Measurements from ENCODE around the gene SEC63. TPM values are rescaled to one million over a fixed set of nuclear protein-coding genes. Genes with fewer than 3 reads are reported as not detected.
"Not testable (repeated sequence)": the region's sequence is repeated elsewhere in the genome, so short reads cannot be mapped to it uniquely, and the experiment has no call there.

The SEC63 gene
- total RNA-seq, 1 donor from 2014 or later: 166 TPM

DNA sequence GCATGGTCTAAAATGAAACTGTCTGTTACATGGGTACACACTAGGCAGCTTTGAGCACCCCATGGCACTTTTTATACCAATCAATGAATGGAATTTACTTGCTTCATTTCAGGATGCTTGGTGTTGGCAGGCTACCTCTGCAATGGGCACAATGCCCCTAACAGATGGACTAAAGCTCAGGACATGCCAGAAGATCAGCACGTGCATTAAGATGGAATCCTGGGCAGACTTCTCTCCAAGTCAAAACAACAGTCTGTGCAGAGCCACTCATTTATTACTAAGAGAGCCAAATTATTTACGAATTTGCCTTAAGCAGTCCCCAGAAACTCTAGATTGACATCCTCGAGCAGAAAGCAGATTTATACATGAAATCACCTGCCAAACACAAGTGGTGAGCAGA is 78.1 kb downstream of the SEC63 start:
- peaks cover 1% of the 10 kb centered on the region for H3K9me3 Mint-ChIP-seq (ENCODE audit: low read depth)
- H3K4me3 Mint-ChIP-seq (ENCODE audit: unreplicated experiment): no peak overlapping the region
- peaks cover 8% of the 10 kb centered on the region for H3K4me1 Mint-ChIP-seq (ENCODE audit: low read depth)
- no peak overlapping the region for H3K27ac Mint-ChIP-seq (ENCODE audit: unreplicated experiment)
- no peak for TF ChIP-seq CTCF (IDR thresholded peaks at IDR 0.05)
- peaks cover 31% of the 10 kb centered on the region for H3K36me3 Mint-ChIP-seq (ENCODE audit: low read depth)
- H3K27me3 Mint-ChIP-seq (ENCODE audit: low read depth): no peaks in the 10 kb centered on the region
- DNase-seq (ENCODE audit: low spot score): no peak

GRCh38 chr6:107877968-107878367 is 80.0 kb downstream of the SEC63 start:
- Mint-ChIP-seq H3K36me3 (ENCODE audit: low read depth) (peaks cover 41% of the 10 kb centered on the region), H3K27me3 (ENCODE audit: low read depth) (no peaks in the 10 kb centered on the region), H3K27ac (ENCODE audit: unreplicated experiment) (no peak overlapping the region), H3K9me3 (ENCODE audit: low read depth) (no peaks in the 10 kb centered on the region), H3K4me3 (ENCODE audit: unreplicated experiment) (no peak overlapping the region), H3K4me1 (ENCODE audit: low read depth) (no peaks in the 10 kb centered on the region)
- TF ChIP-seq CTCF (IDR thresholded peaks at IDR 0.05): no peak
- no peak for DNase-seq (ENCODE audit: low spot score)

DNA sequence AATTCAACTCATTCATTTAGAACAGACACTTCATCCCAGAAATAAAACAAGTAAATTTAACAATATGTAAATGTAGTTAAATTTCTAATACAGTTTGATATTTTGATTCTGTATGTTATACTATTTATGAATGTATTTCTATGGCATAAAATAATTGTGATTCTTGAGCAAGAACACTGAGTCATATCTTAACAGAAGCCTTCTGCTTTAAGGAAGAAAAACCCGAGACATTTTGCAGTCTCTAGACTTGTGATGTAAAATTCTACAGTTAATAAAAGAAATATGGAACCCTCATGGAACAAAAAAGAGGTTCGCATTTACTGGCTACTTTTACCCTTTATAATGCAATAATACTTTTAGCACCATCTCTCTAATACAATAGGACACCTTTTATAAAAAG is 86.0 kb downstream of the SEC63 start:
- no peak for TF ChIP-seq CTCF (IDR thresholded peaks at IDR 0.05)
- DNase-seq (ENCODE audit: low spot score): no peak
- Mint-ChIP-seq H3K4me1 (ENCODE audit: low read depth) (peaks cover 45% of the 10 kb centered on the region), H3K9me3 (ENCODE audit: low read depth) (no peaks in the 10 kb centered on the region), H3K4me3 (ENCODE audit: unreplicated experiment) (no peak overlapping the region), H3K27me3 (ENCODE audit: low read depth) (no peaks in the 10 kb centered on the region), H3K27ac (ENCODE audit: unreplicated experiment) (no peak overlapping the region), H3K36me3 (ENCODE audit: low read depth) (peaks cover 35% of the 10 kb centered on the region)

DNA sequence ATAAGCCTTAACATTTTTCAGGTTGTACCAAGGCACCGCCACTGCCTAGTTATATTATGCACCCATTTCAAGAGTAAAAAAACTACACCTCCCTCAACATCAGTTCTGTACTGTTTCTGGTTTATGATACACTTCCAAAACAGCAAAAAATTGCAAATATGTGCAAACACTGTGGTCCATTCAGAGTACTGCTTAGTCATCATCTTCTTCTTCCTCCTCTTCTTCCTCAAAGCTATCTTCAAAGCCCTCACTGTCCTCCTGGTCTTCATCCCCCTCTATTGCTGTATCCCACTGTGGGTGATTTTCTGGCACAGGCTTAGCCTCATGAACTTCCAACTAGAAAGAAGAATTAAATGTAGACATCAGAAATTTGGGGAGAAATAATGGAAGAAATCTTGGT is 86.5 kb downstream of the SEC63 start:
- H3K9me3 Mint-ChIP-seq (ENCODE audit: low read depth); H3K27me3 Mint-ChIP-seq (ENCODE audit: low read depth); H3K4me3 Mint-ChIP-seq (ENCODE audit: unreplicated experiment); DNase-seq (ENCODE audit: low spot score): not testable (repeated sequence)
- H3K36me3 Mint-ChIP-seq (ENCODE audit: low read depth): peaks cover 35% of the 10 kb centered on the region
- peak overlapping the region; percentile 71 for H3K27ac Mint-ChIP-seq (ENCODE audit: unreplicated experiment)
- peaks cover 45% of the 10 kb centered on the region for H3K4me1 Mint-ChIP-seq (ENCODE audit: low read depth)

GRCh38 chr6:107871016-107871415 is 87.0 kb downstream of the SEC63 start:
- no peak for DNase-seq (ENCODE audit: low spot score)
- Mint-ChIP-seq H3K9me3 (ENCODE audit: low read depth) (no peaks in the 10 kb centered on the region), H3K4me3 (ENCODE audit: unreplicated experiment) (no peak overlapping the region), H3K27me3 (ENCODE audit: low read depth) (no peaks in the 10 kb centered on the region), H3K36me3 (ENCODE audit: low read depth) (peaks cover 35% of the 10 kb centered on the region), H3K4me1 (ENCODE audit: low read depth) (peaks cover 45% of the 10 kb centered on the region), H3K27ac (ENCODE audit: unreplicated experiment) (peak overlapping the region; percentile 53)
- TF ChIP-seq CTCF (IDR thresholded peaks at IDR 0.05): no peak

DNA sequence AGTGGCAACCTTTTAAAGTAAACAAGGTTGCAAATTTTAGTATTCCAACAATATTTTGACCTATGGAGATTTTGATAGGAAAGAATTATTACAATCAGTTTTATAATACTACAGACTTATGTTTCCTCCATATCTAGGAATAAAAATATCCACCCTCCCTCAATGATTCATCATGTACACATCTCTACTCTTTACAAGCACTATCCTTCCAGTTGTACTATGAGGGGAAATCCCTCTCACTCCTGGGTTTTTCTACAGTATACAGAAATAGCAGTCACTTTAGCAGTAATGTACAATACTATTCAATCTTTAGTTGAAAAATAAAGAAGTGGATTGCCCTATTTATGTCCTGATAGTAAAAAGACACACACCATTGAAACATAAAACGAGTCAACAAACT is 87.6 kb downstream of the SEC63 start:
- H3K27ac Mint-ChIP-seq (ENCODE audit: unreplicated experiment): peak overlapping the region; percentile 84
- no peaks in the 10 kb centered on the region for H3K9me3 Mint-ChIP-seq (ENCODE audit: low read depth)
- TF ChIP-seq CTCF (IDR thresholded peaks at IDR 0.05): no peak
- peaks cover 32% of the 10 kb centered on the region for H3K36me3 Mint-ChIP-seq (ENCODE audit: low read depth)
- H3K27me3 Mint-ChIP-seq (ENCODE audit: low read depth): no peaks in the 10 kb centered on the region
- no peak for DNase-seq (ENCODE audit: low spot score)
- H3K4me1 Mint-ChIP-seq (ENCODE audit: low read depth): peaks cover 45% of the 10 kb centered on the region
- no peak overlapping the region for H3K4me3 Mint-ChIP-seq (ENCODE audit: unreplicated experiment)
